GM19193 (cell line): Measurements from ENCODE around the gene FLNA.

Experiments
- POLR2A ChIP-seq: IDR thresholded peaks from 4 replicates; pipeline ENCODE4 v1.6.1; 2011; ENCODE audit not compliant: insufficient read depth, insufficient read length; ENCODE audit errors: extremely low read depth

FLNA gene

DNA sequence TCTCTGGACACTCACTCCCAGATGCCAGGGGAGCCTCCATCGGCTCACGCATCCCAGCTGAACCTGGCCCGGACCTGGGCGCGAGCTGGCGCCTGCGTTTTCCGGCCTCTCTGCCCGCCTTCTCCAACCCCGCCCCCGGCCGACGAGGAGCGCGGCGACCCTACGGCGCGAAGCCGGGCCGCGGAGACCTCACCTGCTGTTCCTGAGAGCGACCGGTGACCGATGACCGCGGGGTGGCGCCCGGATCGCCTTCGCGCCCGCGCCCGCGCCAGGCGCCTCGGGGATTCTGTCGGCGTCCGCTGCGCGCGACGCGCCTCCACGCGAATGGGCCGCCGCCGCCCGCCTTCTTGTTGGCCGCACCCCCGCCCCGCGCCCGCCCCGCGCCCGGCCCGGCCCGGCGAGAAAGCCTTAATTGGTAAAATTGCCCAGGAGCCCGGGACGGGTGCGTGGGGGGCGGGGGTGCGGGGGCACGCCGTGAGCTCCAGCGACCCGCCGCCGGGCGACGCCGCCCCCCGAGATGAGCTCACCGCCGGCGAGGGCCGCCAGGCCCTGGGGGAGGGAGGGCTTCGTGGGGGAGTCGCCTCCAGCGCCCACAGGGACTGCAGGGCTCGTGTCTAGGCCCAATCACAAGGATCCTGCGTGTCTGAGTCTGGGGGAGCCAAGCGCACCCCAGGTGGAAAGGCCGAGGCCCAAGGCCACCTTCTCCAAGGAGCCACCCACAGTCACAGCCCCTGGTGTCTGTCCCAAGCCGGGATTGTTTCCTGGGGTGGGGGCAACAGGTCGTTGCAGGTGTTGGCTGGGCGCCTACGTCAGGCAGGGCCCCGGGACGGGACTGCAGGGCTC is at the start of gene FLNA:
Gene FLNA, minus strand, starts transcription at position 322 of the 843 bp plus-strand sequence. CDS start 3,389 bp downstream, outside the sequence.
- TF ChIP-seq POLR2A, result peak; percentile 35

DNA sequence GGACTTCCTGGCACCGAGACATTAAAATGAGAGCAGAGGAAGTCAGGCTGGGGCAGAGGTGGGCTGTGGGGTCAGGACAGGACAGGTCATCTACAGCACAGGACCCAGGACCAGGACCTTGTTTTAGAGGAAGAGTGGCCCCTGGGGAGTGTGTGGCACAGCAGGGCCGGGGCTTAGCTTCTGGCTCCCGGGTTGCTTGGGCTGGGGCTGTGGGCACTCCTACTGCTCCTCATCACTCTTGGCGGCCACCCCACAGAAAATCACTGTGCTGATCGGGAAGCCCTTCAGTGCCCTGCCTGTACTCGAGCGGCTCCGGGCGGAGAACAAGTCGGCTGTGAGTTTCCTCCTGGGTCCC is 45.9 kb upstream of the FLNA start:
- TF ChIP-seq POLR2A, result no peak

- TF ChIP-seq POLR2A, result no peak
These were observed 45.4 kb upstream of the FLNA start for GRCh38 chrX:154419688-154420401.

DNA sequence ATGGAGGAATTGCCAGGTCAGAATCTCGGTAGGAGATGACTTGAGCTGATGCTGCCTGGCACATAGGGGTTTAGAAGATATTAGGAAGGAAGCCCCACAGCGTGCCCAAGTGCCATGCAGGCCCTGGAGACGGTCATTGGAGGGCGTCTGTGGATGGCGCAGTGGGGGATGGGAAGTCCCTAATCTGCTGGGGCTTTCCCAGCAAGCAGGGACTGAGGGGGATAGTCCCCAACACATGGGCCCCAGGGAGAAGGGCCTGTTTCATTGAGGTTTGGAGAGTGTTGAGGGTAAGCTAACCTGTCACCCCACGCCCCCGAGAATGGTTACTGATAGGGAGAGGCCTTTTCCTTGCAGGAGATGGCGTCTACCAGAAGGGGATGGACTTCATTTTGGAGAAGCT is 44.8 kb upstream of the FLNA start:
- TF ChIP-seq POLR2A, result no peak

- no peak for TF ChIP-seq POLR2A
These were observed 42.7 kb upstream of the FLNA start for GRCh38 chrX:154417157-154417556.

DNA sequence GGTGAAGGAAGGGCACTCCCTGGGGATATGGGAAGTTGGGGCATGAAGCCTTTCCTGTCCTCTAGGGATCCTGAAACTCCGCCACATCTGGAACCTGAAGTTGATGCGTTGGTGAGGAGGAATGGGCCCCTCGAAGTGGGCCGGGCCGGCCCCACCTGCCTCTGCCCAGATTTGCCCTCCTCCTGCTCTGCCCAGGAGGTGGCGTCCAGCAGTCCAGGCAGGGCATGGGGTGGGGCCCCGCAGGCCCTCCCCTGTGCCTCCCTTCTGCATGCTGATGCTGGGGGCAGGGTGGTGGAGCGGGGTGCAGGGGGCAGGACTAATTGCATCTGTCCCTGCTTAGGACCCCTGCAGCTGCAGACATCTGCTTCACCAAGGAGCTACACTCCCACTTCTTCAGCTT is 38.7 kb upstream of the FLNA start:
- no peak for TF ChIP-seq POLR2A

DNA sequence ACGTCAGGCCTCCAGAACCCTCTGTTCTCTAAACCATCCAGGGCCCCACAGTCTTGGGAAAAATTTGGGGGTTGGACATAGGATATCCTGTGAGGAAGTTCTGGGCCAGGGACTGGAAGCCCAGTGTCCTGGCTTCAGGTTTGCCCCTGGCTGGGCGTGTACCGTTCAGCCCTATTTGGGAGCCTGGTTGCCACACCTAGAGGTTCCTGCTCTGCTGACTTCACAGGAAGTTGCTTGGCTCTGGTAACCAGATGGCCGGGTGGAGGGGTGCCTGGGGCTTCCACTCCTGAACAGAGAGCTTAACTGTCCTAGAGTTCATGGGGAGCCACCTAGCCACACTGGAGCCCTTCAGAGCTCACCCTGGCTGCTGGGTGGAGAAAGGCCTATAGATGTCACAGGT is 38.0 kb upstream of the FLNA start:
- no peak for TF ChIP-seq POLR2A

DNA sequence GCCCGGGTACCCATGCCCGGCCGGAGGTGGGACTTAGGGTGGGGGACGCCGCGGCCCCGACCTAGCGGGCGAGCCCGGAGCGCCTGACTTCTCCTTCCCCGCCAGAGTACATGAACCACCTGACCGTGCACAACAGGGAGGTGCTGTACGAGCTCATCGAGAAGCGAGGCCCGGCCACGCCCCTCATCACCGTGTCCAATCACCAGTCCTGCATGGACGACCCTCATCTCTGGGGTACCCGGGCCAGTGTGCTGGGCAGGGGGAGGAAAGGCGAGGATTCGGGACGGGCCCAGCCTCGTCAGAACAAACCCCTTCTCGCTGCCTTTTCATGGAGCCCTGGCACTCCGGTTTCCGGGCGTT is 37.5 kb upstream of the FLNA start:
- TF ChIP-seq POLR2A, result peak; percentile 28

DNA sequence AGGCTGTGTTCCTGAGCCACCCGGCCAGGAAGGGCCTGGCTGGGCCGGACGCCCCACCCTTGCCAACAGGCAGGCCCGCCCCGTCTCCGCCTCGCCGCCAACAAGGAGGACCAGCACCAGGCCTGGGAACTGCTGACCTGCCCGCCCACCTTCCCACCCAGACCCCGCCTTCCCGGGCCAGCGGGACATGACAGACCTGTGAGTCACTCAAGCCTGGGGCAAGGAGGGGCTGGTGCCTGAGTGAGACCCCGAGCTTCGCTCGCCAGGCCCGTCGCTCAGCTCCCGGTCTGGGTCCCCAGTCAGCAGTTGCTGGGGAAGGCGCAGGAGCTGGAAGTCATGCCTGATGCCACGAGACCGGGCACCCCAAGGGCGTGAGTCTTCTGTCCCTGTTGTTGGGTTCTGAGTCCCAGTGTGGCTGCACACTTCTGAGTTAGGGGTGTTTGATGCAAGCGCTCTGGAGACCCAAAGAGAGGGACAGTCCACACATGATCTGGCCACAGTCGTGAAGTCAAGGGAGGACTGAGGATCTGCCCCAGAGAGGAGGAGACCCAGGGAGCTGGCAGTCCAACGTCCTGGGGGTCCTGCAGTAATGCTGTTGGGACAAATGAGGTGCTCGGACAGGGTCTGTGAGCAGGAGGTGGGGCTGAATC is 34.9 kb upstream of the FLNA start, which contains the start of gene DNASE1L1:
Gene DNASE1L1, minus strand, starts transcription at position 33 of the 650 bp plus-strand sequence. CDS start 3,686 bp downstream, outside the sequence.
- no peak for TF ChIP-seq POLR2A

DNA sequence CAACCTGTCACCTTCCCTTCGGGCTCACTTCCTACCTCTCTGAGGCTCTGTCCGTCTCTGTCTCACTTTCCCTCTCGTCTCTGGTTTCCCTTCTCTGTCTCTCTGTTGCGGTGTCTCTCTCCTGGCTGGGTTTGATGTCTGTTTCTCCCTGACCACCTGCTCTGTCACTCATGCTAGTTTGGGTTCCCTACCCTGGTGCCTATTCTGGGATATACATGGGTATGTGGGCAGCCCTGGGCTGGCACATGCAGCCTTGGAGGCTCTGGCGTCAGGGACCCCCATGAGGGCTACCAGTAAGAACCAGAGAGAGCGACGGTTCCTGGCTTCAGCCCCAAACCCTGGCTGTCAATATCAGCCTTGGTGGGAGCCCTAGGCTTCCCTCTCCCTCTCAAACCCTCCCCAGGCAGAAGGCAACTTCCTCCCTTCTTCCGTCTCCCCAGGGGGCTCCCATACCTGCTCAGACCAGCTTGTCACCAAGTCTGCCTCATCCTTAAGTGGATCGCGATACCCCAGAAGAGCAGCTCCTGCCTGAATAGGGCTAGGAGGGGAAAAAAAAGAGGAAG is 34.3 kb upstream of the FLNA start:
- TF ChIP-seq POLR2A, result no peak

DNA sequence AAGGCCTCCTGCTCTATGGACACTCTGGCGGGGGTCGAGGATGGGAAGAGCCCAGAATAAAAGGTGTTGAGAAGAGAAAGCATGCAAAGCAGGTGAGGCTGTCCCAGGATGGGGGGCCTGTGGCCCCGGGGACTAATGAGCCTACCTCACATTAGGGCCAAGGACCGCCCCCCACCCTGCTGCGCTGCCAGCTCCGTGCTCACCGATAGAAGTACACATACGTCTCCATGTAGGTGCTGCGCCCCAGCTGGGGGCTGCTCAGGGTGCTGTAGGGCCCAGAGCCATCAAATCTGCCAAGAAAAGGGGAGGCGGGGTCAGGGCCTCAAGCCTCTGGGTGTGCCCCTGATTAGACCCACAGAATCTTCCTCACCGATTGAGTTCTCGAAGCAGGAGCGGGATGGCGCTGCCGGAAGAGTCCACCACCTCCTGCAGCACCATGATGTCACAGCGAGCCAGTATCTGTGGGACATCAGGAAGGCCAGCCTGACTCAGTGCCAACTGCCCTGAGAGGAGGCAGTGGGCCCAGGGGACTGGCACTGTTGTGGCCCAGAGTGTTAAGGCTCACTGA is 30.3 kb upstream of the FLNA start:
- no peak for TF ChIP-seq POLR2A

- no peak for TF ChIP-seq POLR2A
These were observed 29.4 kb upstream of the FLNA start for GRCh38 chrX:154403858-154404257.

GRCh38 chrX:154403192-154403591 is 28.8 kb upstream of the FLNA start:
- no peak for TF ChIP-seq POLR2A

DNA sequence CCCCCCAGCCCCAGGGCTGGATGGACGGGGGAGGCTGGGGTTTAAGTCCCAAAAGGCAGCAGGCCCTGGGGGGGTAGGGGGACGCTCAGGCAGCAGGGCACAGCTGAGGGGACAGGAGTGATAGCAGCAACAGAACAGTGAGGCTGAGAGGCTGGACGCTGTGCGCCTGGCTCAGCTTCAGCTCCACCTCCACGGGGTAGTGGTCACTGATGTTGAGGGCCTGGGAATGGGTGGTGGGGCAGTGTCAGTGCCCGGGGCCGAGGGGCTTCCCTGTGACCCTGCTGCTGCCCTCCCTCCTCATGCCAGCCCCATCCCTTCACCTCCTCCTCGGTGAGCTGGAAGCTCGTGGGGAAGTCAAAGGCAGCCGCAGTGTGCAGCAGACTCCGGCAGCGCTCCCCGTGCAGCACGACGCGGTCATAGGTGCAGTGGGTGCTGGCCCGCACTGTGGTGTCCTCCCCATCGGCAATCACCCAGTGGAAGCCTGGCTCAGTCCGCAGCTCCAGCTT is 28.2 kb upstream of the FLNA start:
- TF ChIP-seq POLR2A, result no peak
